Activated naive CD4-positive, alpha-beta T cell treated with anti-CD3 and anti-CD28 coated beads, Interleukin-2, amount 50 U/mL, for 24 hours (primary cell): ENCODE results near the gene SERPINA6.
"Not testable (repeated sequence)": the region's sequence is repeated elsewhere in the genome, so short reads cannot be mapped to it uniquely, and the experiment has no call there.

Source experiments
- H3K27ac Mint-ChIP-seq: one replicate; pipeline ENCODE4 v1.8.0; 2021; ENCODE audit warnings: mild to moderate bottlenecking, mixed read lengths
- H3K27me3 Mint-ChIP-seq: one replicate; pipeline ENCODE4 v1.8.0; 2021; ENCODE audit warnings: mixed read lengths
- H3K36me3 Mint-ChIP-seq: one replicate; pipeline ENCODE4 v1.8.0; 2021; ENCODE audit warnings: mixed read lengths
- H3K4me1 Mint-ChIP-seq: one replicate; pipeline ENCODE4 v1.8.0; 2021; ENCODE audit warnings: mixed read lengths
- H3K4me3 Mint-ChIP-seq: one replicate; pipeline ENCODE4 v1.8.0; 2021; ENCODE audit warnings: mild to moderate bottlenecking, mixed read lengths
- H3K9me3 Mint-ChIP-seq: one replicate; pipeline ENCODE4 v1.8.0; 2021; ENCODE audit warnings: mixed read lengths

Gene SERPINA6, protein sequence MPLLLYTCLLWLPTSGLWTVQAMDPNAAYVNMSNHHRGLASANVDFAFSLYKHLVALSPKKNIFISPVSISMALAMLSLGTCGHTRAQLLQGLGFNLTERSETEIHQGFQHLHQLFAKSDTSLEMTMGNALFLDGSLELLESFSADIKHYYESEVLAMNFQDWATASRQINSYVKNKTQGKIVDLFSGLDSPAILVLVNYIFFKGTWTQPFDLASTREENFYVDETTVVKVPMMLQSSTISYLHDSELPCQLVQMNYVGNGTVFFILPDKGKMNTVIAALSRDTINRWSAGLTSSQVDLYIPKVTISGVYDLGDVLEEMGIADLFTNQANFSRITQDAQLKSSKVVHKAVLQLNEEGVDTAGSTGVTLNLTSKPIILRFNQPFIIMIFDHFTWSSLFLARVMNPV

DNA sequence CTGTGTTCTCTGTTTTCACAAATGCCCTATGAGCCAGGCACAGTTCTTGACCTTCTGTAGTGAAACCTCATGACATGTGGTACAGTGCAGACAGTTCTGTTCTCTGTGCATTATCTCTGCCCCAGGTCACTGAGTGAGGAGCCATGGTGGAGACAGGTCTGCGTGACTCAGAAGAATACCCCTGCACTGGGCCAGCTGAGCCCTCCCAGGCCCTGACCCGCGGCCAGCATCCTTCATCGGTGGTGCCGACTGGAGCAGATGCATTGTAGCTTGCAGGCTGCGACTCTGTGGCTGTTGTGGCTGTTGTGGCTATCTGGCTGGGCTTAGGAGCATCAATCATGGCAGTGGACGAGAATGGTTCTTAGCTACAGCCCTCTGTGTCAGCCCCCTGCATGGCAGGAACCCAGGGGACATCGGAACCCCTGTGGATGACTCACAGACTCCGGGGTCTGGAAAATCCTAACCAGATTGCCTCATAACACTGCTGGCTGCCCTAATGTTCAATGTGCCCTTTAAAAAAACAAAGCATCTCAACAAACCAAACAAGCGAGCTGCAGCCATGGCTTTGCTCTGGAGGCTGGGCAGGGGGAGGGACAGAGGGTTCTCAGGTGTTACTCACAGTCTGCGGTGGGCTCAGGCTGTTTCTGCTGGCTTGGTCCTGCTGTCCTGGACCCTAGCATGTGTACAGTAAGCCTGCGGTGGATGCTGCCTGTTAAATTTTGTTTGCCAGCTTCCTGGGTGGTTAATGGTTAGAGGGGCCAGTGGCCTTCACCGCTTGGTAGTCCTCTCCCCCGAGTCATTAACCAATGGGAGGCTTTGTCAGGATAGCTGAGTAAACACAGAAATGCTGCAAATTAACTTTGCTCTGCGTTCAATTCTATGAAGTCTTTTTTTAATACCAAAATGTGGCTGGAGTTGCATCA, at the start of gene SERPINA6:
Gene SERPINA6, minus strand, starts transcription at position 689 of the 923 bp plus-strand sequence. CDS start 8,688 bp downstream, outside the sequence.
- H3K36me3 Mint-ChIP-seq, result no peaks in the 10 kb centered on the region
- H3K27ac Mint-ChIP-seq, result no peak within 1 kb of the TSS
- no peak within 1 kb of the TSS for H3K4me3 Mint-ChIP-seq
- H3K4me1 Mint-ChIP-seq, result no peaks in the 10 kb centered on the region
- H3K9me3 Mint-ChIP-seq, result no peaks in the 10 kb centered on the region
- H3K27me3 Mint-ChIP-seq, result peaks cover 4% of the 10 kb centered on the region

DNA sequence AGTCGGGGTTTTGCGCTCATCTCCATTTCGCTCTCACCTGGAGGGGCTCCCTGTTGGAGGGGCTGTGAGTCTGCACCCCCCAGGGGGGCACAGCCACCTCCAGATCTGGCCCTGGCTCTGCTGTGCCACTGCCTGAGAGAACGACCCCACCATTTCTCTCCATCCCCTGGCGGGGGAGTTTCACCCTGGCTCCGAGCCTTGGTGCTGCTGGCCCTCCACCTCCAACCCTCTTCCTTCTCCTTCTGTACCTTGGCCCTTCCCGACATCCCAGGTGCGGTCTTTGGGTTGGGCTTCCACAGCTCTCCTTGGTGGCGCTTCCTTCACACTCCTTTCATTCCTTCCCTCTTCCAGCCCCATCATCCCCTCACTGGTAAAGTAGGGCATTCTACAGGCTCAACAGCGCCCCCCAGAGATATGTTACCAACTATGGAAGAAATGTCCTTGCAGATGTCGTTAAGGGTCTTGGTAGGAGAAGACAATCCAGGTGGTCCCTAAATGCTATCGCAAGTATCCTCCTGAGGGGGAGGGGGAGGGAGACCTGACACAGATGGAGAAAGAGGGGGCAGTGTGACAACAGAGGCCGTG, 49.0 kb upstream of the SERPINA6 start:
- Mint-ChIP-seq H3K36me3 (no peaks in the 10 kb centered on the region), H3K27me3 (peaks cover 2% of the 10 kb centered on the region), H3K4me1 (no peaks in the 10 kb centered on the region), H3K27ac (no peak overlapping the region), H3K9me3 (no peaks in the 10 kb centered on the region), H3K4me3 (no peak overlapping the region)

DNA sequence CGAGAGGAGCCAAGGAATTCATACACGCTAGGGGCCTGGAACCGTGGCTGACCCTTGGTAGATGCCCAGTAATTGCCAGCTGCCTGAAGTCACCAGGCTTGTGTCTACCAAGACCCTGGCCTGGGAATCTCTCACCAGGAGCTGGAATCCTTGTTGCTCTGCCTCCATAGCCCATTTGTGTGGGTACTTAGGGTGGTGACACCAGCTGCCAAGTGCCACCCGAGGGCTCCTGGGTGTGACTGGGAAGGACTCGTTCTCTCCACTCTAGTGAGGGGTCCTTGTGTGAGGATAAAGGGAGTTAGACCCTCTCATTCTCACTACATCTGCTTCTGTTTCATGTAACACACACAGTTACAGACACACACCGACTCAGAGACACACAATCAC, 47.4 kb upstream of the SERPINA6 start:
- Mint-ChIP-seq H3K9me3 (no peaks in the 10 kb centered on the region), H3K27me3 (no peaks in the 10 kb centered on the region), H3K4me1 (no peaks in the 10 kb centered on the region), H3K27ac (no peak overlapping the region), H3K36me3 (no peaks in the 10 kb centered on the region), H3K4me3 (no peak overlapping the region)

DNA sequence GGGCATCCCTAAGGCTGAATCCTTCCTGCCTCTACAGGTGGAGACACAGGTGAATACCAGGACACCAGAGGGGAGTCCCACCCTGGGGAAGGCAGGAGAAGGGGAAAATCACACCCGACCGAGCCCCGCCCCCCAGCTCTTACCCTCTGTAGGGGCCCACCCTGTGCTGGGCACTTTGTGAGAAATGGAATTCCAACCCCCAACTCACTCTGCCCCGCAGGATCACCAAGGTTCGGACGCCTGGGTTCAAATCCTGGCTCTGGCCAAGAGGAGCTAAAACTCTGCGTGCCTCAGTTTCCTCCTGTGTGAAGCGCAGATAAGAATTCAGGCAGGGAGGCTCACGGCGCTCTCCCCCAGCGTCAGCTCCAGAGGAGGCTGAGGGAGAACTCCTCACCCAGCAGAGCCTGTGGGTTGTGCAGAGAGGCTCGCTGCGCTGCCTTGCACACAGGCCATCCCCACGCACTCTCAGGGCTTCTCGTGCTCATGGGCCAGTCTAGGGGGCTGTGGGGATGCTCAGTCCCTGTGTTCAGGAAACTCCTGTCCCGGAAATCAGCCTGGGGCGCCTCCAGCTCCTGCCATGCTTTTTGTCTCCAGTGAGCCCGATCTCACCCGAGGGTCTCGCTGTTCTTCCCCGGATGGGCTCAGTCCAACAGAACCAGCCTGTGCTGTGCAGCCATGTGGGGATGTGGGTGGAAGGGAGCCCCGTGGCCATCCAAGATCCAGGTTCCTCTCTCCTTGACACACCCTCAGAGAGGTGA, 46.8 kb upstream of the SERPINA6 start:
- not testable (repeated sequence) for H3K4me1 Mint-ChIP-seq, H3K27me3 Mint-ChIP-seq, H3K9me3 Mint-ChIP-seq, H3K27ac Mint-ChIP-seq, H3K36me3 Mint-ChIP-seq, H3K4me3 Mint-ChIP-seq

DNA sequence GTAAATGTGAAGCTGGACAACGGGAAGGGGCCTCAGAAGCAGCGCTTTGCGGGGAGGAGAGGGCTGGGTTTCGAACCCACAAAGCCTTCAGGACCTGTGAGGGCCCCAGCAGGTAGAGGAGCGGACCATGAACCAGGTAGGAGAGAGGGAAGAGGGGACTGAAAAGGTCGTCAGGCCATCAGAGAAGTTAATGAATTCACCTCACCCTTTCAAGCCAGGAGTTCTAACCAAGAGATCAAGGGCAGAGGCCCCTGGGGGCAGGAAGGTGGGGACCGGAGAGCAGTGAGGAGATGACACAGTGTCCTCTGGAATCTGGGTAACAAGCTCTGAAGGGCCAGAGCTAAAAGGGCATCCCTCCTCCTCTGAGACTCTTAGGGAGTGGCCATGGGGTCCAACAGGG, 45.8 kb upstream of the SERPINA6 start:
- Mint-ChIP-seq H3K4me3 (no peak overlapping the region), H3K27ac (no peak overlapping the region)

DNA sequence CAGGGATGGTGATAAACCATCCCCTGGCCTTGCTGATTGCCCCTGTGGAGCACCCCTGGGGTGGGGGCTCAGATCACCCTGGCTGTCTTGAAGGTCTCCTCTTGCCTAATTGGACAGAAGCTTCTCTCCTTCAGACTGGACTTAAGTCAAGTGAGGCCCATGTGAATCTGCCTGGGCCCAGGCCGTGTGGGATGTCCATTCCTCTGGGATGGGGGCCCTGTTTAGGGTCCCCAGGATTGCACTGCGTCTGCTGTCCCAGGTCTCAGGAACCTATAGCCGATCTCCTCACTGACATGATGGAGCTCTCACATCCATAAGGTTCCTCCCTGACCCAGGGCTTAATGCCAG, 45.1 kb upstream of the SERPINA6 start:
- no peaks in the 10 kb centered on the region for H3K36me3 Mint-ChIP-seq
- no peaks in the 10 kb centered on the region for H3K9me3 Mint-ChIP-seq
- no peaks in the 10 kb centered on the region for H3K27me3 Mint-ChIP-seq
- H3K4me3 Mint-ChIP-seq, result no peak overlapping the region
- H3K4me1 Mint-ChIP-seq, result no peaks in the 10 kb centered on the region
- H3K27ac Mint-ChIP-seq, result no peak overlapping the region

More for the DNA sequence above, 45.8 kb upstream of the SERPINA6 start:
- Mint-ChIP-seq H3K4me1 (no peaks in the 10 kb centered on the region), H3K27me3 (no peaks in the 10 kb centered on the region), H3K9me3 (no peaks in the 10 kb centered on the region), H3K36me3 (no peaks in the 10 kb centered on the region)

DNA sequence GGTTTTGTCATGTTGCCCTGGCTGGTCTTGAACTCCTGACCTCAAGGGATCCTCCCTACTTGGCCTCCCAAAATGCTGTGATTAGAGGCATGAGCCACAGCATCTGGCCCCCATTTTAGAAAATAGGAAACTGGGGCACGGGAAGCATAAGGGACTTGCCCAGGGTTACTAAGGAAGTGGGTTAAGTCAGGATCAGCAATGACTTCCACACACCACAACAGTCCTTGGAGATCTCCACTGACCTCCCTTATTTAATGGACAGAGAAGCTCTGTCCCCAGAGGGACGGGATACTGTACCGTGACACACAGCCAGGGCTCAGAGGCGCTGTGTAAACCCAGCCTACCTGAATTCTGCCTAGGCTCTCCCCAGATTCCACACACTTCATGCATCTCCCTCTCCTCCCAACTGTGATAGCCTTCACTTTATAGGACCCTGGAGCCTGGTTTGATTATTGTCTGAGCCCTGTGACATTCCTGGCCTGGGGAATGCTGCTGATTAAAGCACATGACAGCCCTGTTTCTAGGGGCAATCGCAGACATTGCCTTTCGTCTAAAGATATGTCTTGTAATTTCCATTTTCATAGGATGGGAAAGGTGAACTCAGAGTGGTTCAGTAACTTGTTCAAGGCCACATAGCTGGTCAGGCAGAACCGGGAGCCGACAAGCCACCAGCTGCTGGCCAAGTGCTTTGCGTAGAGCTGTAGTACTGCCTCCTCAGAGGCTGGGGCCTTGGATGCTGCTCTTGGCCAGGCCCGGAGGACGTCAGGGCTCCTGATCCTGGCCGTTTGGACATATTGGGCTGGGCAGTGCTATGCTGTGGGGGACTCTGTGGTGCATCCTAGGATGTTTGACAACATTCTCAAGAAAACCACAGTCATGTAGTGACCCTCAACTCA, 44.5 kb upstream of the SERPINA6 start:
- H3K4me3 Mint-ChIP-seq, result no peak overlapping the region
- H3K27ac Mint-ChIP-seq, result no peak overlapping the region
- H3K36me3 Mint-ChIP-seq, result no peaks in the 10 kb centered on the region
- H3K27me3 Mint-ChIP-seq, result no peaks in the 10 kb centered on the region
- H3K9me3 Mint-ChIP-seq, result no peaks in the 10 kb centered on the region
- H3K4me1 Mint-ChIP-seq, result no peaks in the 10 kb centered on the region

DNA sequence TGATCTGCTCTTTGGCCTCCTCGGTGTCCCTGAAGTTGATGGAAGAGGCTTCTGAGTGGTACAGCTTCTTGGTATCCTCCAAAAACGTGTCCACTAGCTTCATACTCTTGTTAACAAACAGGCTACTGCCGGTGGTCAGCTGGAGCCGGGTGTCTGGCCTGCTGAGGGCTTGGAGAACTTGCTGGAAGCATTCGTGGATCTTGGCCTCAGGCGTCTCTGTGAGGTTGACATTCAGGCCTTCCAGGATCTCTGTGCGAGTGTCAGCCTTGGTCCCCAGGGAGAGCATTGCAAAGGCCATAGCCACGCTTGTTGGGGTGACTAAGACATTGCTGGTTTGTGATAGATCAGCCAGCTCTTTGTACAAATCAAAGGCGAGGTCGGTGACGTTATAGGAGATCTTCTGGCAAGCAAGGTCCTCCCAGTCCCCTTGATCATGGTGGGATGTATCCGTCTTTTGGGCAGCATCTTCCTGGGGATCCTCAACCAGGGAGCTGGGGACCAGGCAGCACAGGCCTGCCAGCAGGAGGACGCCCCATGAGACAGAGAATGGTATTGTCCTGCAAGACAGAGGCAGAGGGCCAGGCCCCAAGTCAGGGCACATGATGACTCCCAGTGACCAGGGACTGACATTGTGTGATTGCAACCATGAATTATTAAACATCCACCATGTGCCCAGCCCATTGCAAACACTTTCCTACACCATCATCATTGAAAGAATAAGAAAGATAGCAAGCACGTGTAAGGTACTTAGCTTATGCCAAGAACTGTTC, 43.2 kb upstream of the SERPINA6 start, which contains the start of gene SERPINA2:
Gene SERPINA2, minus strand, starts transcription at position 553 of the 770 bp plus-strand sequence.
- Mint-ChIP-seq H3K9me3 (no peaks in the 10 kb centered on the region), H3K27me3 (no peaks in the 10 kb centered on the region), H3K27ac (no peak within 1 kb of the TSS), H3K36me3 (no peaks in the 10 kb centered on the region), H3K4me3 (no peak within 1 kb of the TSS), H3K4me1 (no peaks in the 10 kb centered on the region)

DNA sequence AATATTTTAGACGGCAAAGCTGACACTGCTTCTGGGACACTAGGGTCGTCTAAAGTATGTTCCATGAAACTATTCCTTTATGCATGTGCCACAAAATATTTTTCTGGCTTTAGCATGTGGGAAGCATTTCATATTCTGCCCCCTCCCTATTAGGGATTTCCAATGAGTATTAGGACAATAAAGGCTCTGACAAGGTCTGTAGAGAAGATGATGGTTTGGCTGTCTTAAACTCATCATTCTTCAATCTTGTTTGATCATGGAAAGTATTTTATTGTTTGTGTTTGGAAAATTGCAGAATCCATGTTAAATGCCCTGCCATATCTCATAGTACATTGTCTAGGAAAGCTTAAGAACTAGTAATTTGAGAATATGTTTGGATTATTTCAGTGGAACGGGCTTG, 42.5 kb upstream of the SERPINA6 start:
- Mint-ChIP-seq H3K27me3 (no peaks in the 10 kb centered on the region), H3K27ac (no peak overlapping the region), H3K4me1 (no peaks in the 10 kb centered on the region), H3K36me3 (no peaks in the 10 kb centered on the region), H3K4me3 (no peak overlapping the region), H3K9me3 (no peaks in the 10 kb centered on the region)

DNA sequence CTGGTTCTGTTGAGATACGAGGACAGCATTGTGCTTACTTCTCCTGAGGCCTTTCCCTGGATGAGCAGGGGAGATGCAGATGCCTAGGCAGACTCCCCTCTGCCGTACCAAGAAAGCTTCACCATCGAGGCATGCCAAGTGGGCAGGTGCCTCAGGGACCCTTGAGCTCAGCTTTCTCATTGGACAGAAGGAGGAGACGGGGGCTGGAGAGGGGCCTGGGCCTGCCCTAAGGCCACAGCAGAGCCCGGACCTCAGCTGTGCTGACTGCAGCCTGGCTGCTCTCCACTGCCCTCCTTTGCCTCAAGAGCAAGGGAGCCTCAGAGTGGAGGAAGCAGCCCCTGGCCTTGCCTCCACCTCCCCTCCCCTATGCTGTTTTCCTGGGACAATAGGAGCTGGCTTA, 41.8 kb upstream of the SERPINA6 start:
- Mint-ChIP-seq H3K4me3 (no peak overlapping the region), H3K9me3 (no peaks in the 10 kb centered on the region), H3K4me1 (no peaks in the 10 kb centered on the region), H3K27ac (no peak overlapping the region), H3K36me3 (no peaks in the 10 kb centered on the region), H3K27me3 (no peaks in the 10 kb centered on the region)

DNA sequence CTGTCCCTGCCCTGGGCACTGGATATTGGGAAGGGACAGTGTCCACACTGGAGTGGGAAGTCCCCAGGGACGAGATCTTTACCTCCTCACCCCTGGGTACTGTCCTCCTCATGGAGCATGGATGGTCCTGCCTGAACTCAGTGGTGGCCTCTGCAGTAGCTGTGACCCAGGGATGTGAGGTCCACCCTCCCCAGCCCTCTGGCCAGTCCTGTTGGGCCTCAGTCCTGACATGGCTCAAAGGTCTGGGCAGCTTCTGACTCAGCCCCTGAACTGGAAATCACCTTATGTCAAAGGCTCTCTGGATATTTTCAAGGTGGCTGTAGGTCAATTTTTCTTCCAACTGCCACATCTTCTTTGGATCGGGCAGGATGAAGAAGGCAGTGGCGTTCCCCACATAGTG, 40.9 kb upstream of the SERPINA6 start:
- no peaks in the 10 kb centered on the region for H3K4me1 Mint-ChIP-seq
- no peaks in the 10 kb centered on the region for H3K36me3 Mint-ChIP-seq
- no peak overlapping the region for H3K4me3 Mint-ChIP-seq
- H3K27me3 Mint-ChIP-seq, result peaks cover 3% of the 10 kb centered on the region
- no peak overlapping the region for H3K27ac Mint-ChIP-seq
- H3K9me3 Mint-ChIP-seq, result no peaks in the 10 kb centered on the region

DNA sequence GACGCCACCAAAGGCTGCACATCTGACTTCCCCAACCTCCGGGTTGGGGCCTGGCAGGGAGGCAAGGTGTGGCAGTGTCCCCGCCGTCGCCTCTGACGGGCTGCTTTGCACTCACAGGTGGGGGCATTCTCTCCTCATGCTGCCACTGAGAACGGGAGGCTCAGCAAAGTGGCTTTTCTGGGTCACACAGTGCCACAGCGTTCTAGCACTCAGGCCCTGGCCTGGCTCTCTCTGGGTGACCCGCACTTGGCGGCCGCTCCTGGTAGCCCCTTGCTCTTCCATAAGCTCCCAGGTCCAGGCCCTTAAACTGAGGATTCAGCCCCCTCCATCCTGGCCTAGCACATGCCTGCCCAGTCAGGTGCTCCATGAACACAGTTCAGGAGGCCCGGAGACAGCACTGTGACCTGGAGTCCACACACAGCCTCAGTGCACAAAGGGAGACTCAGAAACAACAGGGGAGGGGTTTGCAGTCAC, 40.1 kb upstream of the SERPINA6 start:
- no peaks in the 10 kb centered on the region for H3K4me1 Mint-ChIP-seq
- H3K9me3 Mint-ChIP-seq, result no peaks in the 10 kb centered on the region
- H3K27ac Mint-ChIP-seq, result no peak overlapping the region
- no peaks in the 10 kb centered on the region for H3K36me3 Mint-ChIP-seq
- H3K4me3 Mint-ChIP-seq, result no peak overlapping the region
- H3K27me3 Mint-ChIP-seq, result peaks cover 3% of the 10 kb centered on the region

DNA sequence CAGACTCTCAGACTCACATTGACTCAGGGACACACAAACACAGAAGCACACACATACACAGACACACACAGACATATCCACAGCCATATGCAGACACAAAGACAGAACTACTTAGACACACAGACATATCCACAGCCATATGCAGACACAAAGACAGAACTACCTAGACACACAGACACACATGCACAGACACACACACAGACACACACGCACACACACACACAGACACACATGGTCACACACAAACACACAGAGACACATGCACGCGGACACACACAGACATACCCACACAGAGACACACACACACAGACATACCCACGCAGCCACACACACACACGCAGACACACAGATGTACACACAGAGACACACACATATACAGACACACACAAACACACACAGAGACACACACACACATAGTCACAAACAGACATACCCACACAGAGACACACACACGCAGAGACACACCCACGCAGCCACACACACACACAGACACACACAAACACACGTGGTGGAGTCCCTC, 39.5 kb upstream of the SERPINA6 start:
- Mint-ChIP-seq H3K9me3 (no peaks in the 10 kb centered on the region), H3K4me1 (no peaks in the 10 kb centered on the region), H3K27me3 (peaks cover 3% of the 10 kb centered on the region), H3K36me3 (no peaks in the 10 kb centered on the region), H3K27ac (no peak overlapping the region), H3K4me3 (no peak overlapping the region)

DNA sequence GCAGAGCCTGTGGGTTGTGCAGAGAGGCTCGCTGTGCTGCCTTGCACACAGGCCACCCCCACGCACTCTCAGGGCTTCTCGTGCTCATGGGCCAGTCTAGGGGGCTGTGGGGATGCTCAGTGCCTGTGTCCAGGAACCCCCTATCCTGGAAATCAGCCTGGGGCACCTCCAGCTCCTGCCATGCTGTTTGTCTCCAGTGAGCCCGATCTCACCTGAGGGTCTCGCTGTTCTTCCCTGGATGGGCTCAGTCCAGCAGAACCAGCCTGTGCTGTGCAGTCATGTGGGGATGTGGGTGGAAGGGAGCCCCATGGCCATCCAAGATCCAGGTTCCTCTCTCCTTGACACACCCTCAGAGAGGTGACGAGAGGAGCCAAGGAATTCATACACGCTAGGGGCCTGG, 38.5 kb upstream of the SERPINA6 start:
- H3K4me3 Mint-ChIP-seq, result no peak overlapping the region
- H3K27me3 Mint-ChIP-seq, result peaks cover 3% of the 10 kb centered on the region
- no peaks in the 10 kb centered on the region for H3K4me1 Mint-ChIP-seq
- H3K27ac Mint-ChIP-seq, result no peak overlapping the region
- no peaks in the 10 kb centered on the region for H3K36me3 Mint-ChIP-seq
- H3K9me3 Mint-ChIP-seq, result no peaks in the 10 kb centered on the region
